NCI-H2227 treated with DMSO at 0.1 percent for 48 hours (cell line): ENCODE measurements around the gene AQP4.

ENCODE experiments used
- DNase-seq: peaks from one replicate; lab custom pipeline; 2025; lab: John Stamatoyannopoulos, UW

AQP4 gene

GRCh38 chr18:26839609-26840008, 25.9 kb downstream of the AQP4 start:
- no peak for DNase-seq

DNA sequence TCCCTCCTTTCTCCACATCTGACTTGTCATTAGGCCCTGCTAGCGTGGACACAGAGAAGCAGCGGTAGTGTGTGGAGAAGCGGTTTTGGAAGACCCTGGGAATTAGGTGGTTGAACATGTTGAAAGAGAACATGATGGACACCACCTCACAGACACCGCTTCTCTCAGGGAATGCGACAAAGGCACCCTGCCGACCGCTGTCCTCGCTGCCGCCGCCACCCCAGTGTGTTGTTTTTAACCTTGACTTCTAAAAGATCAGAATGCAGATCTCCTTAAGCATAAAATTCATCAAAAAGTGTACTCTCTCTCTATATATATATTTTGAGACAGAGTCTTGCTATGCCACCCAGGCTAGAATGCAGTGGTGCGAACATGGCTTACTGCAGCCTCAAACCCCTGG, 33.2 kb downstream of the AQP4 start:
- DNase-seq: no peak

DNA sequence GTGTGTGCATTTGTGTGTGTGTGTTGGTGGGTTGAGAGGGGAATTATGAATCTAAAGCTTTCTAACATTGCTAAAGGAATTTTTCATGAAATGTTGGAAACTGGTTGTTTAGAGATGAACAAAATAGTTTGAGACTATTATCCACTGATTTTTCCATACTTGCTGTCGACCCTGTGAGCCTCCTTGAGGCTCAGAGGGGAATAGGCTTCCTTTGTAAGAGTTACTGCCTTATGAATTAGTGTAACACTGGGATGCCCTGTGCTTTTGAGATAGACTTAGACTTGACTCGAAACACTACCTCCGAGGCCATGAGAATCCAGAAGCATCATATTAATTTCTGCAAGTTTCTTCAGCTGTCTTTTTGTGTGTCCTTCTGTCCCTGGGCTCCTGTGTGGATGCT, 37.9 kb downstream of the AQP4 start:
- no peak for DNase-seq

DNA sequence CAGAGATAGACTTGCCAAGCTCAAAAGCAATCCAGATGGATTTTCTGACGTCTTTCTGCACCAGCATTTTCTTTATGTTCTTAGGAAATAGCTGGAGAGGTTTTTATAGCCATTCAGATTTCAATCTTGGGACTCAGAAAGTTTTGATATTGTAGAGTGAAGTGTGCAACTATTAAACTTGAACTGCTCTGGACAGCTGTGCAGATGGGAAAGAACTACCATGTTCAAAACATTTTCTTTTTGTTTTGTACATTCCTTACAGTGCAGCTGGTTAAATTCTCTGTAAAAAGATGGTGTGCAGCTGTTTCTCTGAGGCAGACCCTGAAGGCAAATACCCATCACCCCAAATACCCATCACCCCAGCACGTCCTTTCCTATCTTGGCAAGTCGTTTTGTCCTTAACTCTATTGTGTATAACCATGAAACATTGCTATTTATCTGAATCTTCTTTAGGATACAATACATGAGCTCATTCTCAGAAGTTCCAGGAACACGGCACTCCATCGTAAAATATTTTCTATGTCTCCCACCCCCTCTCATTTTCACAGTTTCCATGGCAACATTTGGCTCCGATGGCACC, 38.8 kb downstream of the AQP4 start:
- DNase-seq: no peak

DNA sequence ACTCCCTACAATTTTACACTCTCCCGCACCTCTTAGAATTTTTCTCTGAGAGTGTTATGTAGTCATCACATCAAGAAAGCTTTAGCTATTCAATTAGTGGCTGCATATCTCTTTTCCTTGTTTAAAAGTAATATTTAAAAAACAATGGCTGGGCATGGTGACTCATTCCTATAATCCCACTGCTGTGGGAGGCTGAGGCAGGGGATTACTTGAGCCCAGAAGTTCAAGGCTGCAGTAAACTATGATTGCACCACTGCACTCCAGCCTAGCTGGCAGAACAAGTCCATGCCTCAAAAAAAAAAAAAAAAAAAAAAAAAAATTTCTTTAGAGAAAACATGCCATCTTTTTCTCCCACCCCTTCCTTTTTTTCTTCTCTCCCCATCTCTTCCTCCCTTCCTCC, 44.3 kb downstream of the AQP4 start:
- DNase-seq: no peak

DNA sequence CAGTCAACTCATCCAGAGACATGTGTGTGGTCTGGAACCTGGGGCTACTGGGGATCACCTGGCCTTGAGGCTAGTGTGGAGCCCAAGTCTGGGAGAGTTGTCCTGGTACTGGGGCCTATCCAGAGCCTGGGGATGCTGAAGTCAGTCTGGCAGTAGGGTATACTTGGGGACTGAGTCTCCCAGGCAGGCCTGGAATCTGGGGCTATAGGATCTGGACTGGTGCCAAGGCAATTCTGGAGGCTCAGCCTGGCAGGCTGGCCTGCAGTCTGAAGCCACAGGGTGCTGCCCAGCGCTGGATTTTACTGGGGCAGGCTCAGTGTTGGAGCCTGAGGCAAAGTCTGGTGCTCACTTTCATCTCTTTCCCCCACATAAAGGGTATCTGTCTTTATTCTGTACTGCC, 46.5 kb downstream of the AQP4 start:
- no peak for DNase-seq

DNA sequence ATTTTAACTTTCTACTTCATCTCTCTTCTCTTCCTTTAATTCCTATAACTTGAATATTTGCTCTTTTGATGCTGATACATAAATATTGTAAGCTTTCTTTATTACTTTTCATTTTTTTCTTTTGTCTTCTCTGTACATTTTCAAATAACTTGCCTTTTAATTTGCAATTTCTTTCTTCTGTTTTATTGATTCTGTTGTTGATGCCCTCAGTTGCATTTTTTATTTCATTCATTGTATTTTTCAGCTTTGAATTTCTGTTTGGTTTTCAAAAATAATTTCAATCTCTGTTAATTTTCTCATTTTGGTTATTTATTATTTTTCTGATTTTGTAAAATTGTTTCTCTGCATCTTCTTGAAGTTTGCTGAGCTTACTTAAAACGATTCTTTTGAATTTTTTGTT, 47.0 kb downstream of the AQP4 start:
- DNase-seq: no peak

GRCh38 chr18:26813043-26813442, 52.5 kb downstream of the AQP4 start:
- no peak for DNase-seq

GRCh38 chr18:26812462-26812861, 53.0 kb downstream of the AQP4 start:
- no peak for DNase-seq

GRCh38 chr18:26809346-26809745, 56.2 kb downstream of the AQP4 start:
- DNase-seq: no peak

GRCh38 chr18:26806224-26806623, 59.3 kb downstream of the AQP4 start:
- DNase-seq: no peak

GRCh38 chr18:26804519-26804918, 61.0 kb downstream of the AQP4 start:
- no peak for DNase-seq

GRCh38 chr18:26803643-26804042, 61.9 kb downstream of the AQP4 start:
- no peak for DNase-seq

DNA sequence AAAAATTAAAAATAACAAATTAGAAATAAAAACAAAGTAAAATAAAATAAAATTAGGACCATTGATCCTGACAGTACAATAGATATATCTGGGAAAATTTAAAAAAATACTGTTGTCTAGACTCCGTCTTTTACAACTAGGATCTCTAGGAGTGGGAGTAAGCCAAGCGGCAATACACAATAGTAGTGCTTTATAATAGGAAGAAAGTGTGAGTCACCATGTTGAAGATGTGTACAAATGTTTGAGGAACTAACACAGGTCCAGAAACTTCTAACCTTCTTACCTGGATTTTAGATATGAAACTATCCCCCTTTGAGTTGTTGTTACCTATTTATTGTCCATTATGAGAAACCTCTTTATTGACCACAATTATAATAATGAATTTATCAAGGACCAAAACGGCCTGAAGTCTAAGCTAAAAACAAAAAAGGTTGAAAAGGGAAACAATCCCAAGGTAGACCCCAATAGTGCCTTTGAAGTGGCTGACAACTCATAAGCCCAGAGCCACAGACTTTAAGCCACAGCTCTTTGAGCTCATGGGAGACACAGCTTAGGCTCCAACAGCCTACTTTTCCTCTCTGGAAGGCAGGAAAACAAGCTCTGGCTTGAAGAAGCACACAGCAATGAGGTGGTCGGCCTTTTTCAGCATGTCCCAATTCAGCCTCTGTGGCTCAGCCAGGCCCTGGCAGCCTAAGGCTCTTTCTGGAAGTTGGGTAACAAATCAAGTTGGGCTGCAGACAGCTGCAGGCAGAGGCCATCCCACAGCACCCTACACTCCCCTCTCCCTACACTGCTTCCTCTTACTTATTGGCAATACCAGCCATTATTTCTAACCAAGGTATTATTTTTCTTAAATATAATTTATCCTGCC, 62.9 kb downstream of the AQP4 start:
- no peak for DNase-seq
